ENCODE data around the gene NFIC.
"Not testable (repeated sequence)": the region's sequence is repeated elsewhere in the genome, so short reads cannot be mapped to it uniquely, and the experiment has no call there.

Gene NFIC

GRCh38 chr19:3444695-3445234 is 78.4 kb downstream of the NFIC start:
- Histone ChIP-seq H3K27me3 (ENCODE audit: insufficient read depth, insufficient read length) (no peaks in the 10 kb centered on the region), H3K36me3 (ENCODE audit: insufficient read depth, insufficient read length, low read length) (peaks cover 21% of the 10 kb centered on the region), H3K9ac (ENCODE audit: insufficient read length, low read depth) (peak overlapping the region; percentile 67), H3K9me3 (ENCODE audit: insufficient read depth, low read length) (no peaks in the 10 kb centered on the region), H3K4me3 (ENCODE audit: insufficient read length, low read depth) (peak overlapping the region; percentile 22), H3K4me1 (ENCODE audit: insufficient read depth, insufficient read length) (peaks cover 30% of the 10 kb centered on the region)
- TF ChIP-seq ZNF274 (IDR thresholded peaks at IDR 0.05; ENCODE audit: low read depth, low read length) (no peak), YY1 (IDR thresholded peaks at IDR 0.05; ENCODE audit: insufficient read depth, insufficient read length) (no peak), SUZ12 (IDR thresholded peaks at IDR 0.05; ENCODE audit: extremely low read depth, insufficient read depth, insufficient read length) (no peak)
- DNase-seq (ENCODE audit: low read depth, low spot score): no peak

GRCh38 chr19:3446657-3447056 is 80.3 kb downstream of the NFIC start:
- H3K4me1 ChIP-seq (ENCODE audit: insufficient read depth, insufficient read length): peaks cover 20% of the 10 kb centered on the region
- H3K4me3 ChIP-seq (ENCODE audit: insufficient read length, low read depth); H3K9ac ChIP-seq (ENCODE audit: insufficient read length, low read depth); H3K27me3 ChIP-seq (ENCODE audit: insufficient read depth, insufficient read length); DNase-seq (ENCODE audit: low read depth, low spot score); H3K9me3 ChIP-seq (ENCODE audit: insufficient read depth, low read length): not testable (repeated sequence)
- peaks cover 21% of the 10 kb centered on the region for H3K36me3 ChIP-seq (ENCODE audit: insufficient read depth, insufficient read length, low read length)

GRCh38 chr19:3448616-3449334 is 82.4 kb downstream of the NFIC start:
- DNase-seq (ENCODE audit: low read depth, low spot score): no peak
- H3K36me3 ChIP-seq (ENCODE audit: insufficient read depth, insufficient read length, low read length): peaks cover 32% of the 10 kb centered on the region

GRCh38 chr19:3450796-3451411 is 84.5 kb downstream of the NFIC start:
- Histone ChIP-seq H3K27me3 (ENCODE audit: insufficient read depth, insufficient read length) (no peaks in the 10 kb centered on the region), H3K4me3 (ENCODE audit: insufficient read length, low read depth) (no peak overlapping the region), H3K36me3 (ENCODE audit: insufficient read depth, insufficient read length, low read length) (peaks cover 37% of the 10 kb centered on the region), H3K9me3 (ENCODE audit: insufficient read depth, low read length) (no peaks in the 10 kb centered on the region), H3K9ac (ENCODE audit: insufficient read length, low read depth) (peak overlapping the region; percentile 42), H3K4me1 (ENCODE audit: insufficient read depth, insufficient read length) (peaks cover 10% of the 10 kb centered on the region)
- TF ChIP-seq ZNF274 (IDR thresholded peaks at IDR 0.05; ENCODE audit: low read depth, low read length) (no peak), YY1 (IDR thresholded peaks at IDR 0.05; ENCODE audit: insufficient read depth, insufficient read length) (no peak), SUZ12 (IDR thresholded peaks at IDR 0.05; ENCODE audit: extremely low read depth, insufficient read depth, insufficient read length) (no peak)
- DNase-seq (ENCODE audit: low read depth, low spot score): no peak

More at GRCh38 chr19:3448616-3449334, 82.4 kb downstream of the NFIC start:
- Histone ChIP-seq H3K4me3 (ENCODE audit: insufficient read length, low read depth) (no peak overlapping the region), H3K9ac (ENCODE audit: insufficient read length, low read depth) (no peak overlapping the region), H3K27me3 (ENCODE audit: insufficient read depth, insufficient read length) (no peaks in the 10 kb centered on the region), H3K4me1 (ENCODE audit: insufficient read depth, insufficient read length) (peaks cover 17% of the 10 kb centered on the region), H3K9me3 (ENCODE audit: insufficient read depth, low read length) (no peaks in the 10 kb centered on the region)
- TF ChIP-seq SUZ12 (IDR thresholded peaks at IDR 0.05; ENCODE audit: extremely low read depth, insufficient read depth, insufficient read length): no peak
- TF ChIP-seq YY1 (IDR thresholded peaks at IDR 0.05; ENCODE audit: insufficient read depth, insufficient read length): no peak
- no peak for TF ChIP-seq ZNF274 (IDR thresholded peaks at IDR 0.05; ENCODE audit: low read depth, low read length)

- H3K9ac ChIP-seq (ENCODE audit: insufficient read length, low read depth): no peak overlapping the region
- peaks cover 37% of the 10 kb centered on the region for H3K36me3 ChIP-seq (ENCODE audit: insufficient read depth, insufficient read length, low read length)
- TF ChIP-seq SUZ12 (IDR thresholded peaks at IDR 0.05; ENCODE audit: extremely low read depth, insufficient read depth, insufficient read length) (no peak), YY1 (IDR thresholded peaks at IDR 0.05; ENCODE audit: insufficient read depth, insufficient read length) (no peak), ZNF274 (IDR thresholded peaks at IDR 0.05; ENCODE audit: low read depth, low read length) (no peak)
- H3K9me3 ChIP-seq (ENCODE audit: insufficient read depth, low read length): no peaks in the 10 kb centered on the region
- no peaks in the 10 kb centered on the region for H3K27me3 ChIP-seq (ENCODE audit: insufficient read depth, insufficient read length)
- H3K4me1 ChIP-seq (ENCODE audit: insufficient read depth, insufficient read length): peaks cover 10% of the 10 kb centered on the region
- DNase-seq (ENCODE audit: low read depth, low spot score): no peak
- H3K4me3 ChIP-seq (ENCODE audit: insufficient read length, low read depth): no peak overlapping the region
Observed at GRCh38 chr19:3451451-3451866, 85.1 kb downstream of the NFIC start.

- peaks cover 41% of the 10 kb centered on the region for H3K36me3 ChIP-seq (ENCODE audit: insufficient read depth, insufficient read length, low read length)
- TF ChIP-seq YY1 (IDR thresholded peaks at IDR 0.05; ENCODE audit: insufficient read depth, insufficient read length): no peak
- TF ChIP-seq SUZ12 (IDR thresholded peaks at IDR 0.05; ENCODE audit: extremely low read depth, insufficient read depth, insufficient read length): no peak
- no peak for TF ChIP-seq ZNF274 (IDR thresholded peaks at IDR 0.05; ENCODE audit: low read depth, low read length)
- H3K27me3 ChIP-seq (ENCODE audit: insufficient read depth, insufficient read length): no peaks in the 10 kb centered on the region
- no peak overlapping the region for H3K4me3 ChIP-seq (ENCODE audit: insufficient read length, low read depth)
- no peak for DNase-seq (ENCODE audit: low read depth, low spot score)
- peaks cover 14% of the 10 kb centered on the region for H3K4me1 ChIP-seq (ENCODE audit: insufficient read depth, insufficient read length)
- H3K9me3 ChIP-seq (ENCODE audit: insufficient read depth, low read length): no peaks in the 10 kb centered on the region
- H3K9ac ChIP-seq (ENCODE audit: insufficient read length, low read depth): no peak overlapping the region
Observed at GRCh38 chr19:3452171-3452941, 86.0 kb downstream of the NFIC start.

GRCh38 chr19:3452942-3453214 is 86.5 kb downstream of the NFIC start:
- not testable (repeated sequence) for H3K9ac ChIP-seq (ENCODE audit: insufficient read length, low read depth); H3K4me3 ChIP-seq (ENCODE audit: insufficient read length, low read depth); H3K27me3 ChIP-seq (ENCODE audit: insufficient read depth, insufficient read length); DNase-seq (ENCODE audit: low read depth, low spot score); H3K9me3 ChIP-seq (ENCODE audit: insufficient read depth, low read length)
- peaks cover 18% of the 10 kb centered on the region for H3K4me1 ChIP-seq (ENCODE audit: insufficient read depth, insufficient read length)
- H3K36me3 ChIP-seq (ENCODE audit: insufficient read depth, insufficient read length, low read length): peaks cover 41% of the 10 kb centered on the region
